HCT116 (cell line): ENCODE data around the gene CCR2. TPM values are rescaled to one million over a fixed set of nuclear protein-coding genes. Genes with fewer than 3 reads are reported as not detected.

Source experiments
- ATAC-seq: fragments of 200-7000 bp; cut with Tn5 transposase; 2 replicates; pipeline ENCODE4 v1.9.1; 2020; ENCODE audit warnings: mild to moderate bottlenecking, moderate library complexity
- BruUV-seq: library from RNA; stranded (reverse); fragments of 400-500 nt; replicated peaks from 2 replicates; lab custom pipeline; 2021; lab: Mats Ljungman, UMichigan
- CTCF ChIA-PET: fragments of 300-600 bp; sonication (Branson Sonifier 250); formaldehyde crosslinking; loops from one replicate; lab custom pipeline; 2021; ENCODE audit warnings: antibody characterized with exemption; lab: Charles Lee
- POLR2A ChIA-PET: fragments of 300-600, 350-600 bp; sonication (Branson Sonifier 250); formaldehyde crosslinking; loops from one replicate; lab custom pipeline; 2021; ENCODE audit warnings: antibody characterized with exemption; lab: Charles Lee
- RAD21 ChIA-PET, 2 experiments: fragments of 300-600 bp; sonication (Branson Sonifier 250); formaldehyde crosslinking; loops; one replicate each; lab custom pipeline; 2023; ENCODE audit warnings: low total read pairs in 2 of 2; ENCODE audit not compliant: uncharacterized antibody in 2 of 2, unreplicated experiment in 2 of 2, low non-redundant PET in 1 of 2; lab: Charles Lee
- DNase-seq: peaks from one replicate; pipeline ENCODE4 v3.0.0-alpha.2; 2010; ENCODE audit warnings: low read depth, low spot score
- H2AFZ ChIP-seq: fragments of 200-600 bp; shearing (Covaris generic), sonication (generic); 2 replicates; pipeline ENCODE4 v1.6.1; 2017; ENCODE audit warnings: low read depth, mixed run types, mixed read lengths, antibody characterized with exemption, low read length; ENCODE audit not compliant: poor library complexity, severe bottlenecking
- H3K27ac ChIP-seq: 2 replicates; pipeline ENCODE4 v1.5.1; 2012; ENCODE audit warnings: low read depth, low read length
- H3K27me3 ChIP-seq: fragments of 200-600 bp; sonication (generic); 2 replicates; pipeline ENCODE4 v1.6.1; 2016; ENCODE audit warnings: mixed run types, low read length, mixed read lengths; ENCODE audit not compliant: insufficient read depth
- H3K36me3 ChIP-seq, 2 experiments: fragments of 200-500 bp in 1 of 2; fragments of 200-600 bp in 1 of 2; sonication (Bioruptor generic) in 1 of 2; sonication (generic) in 1 of 2; 2 replicates each; pipeline versions ENCODE4 v1.5.1 to v1.6.1; 2014 to 2016; ENCODE audit warnings: low read length in 2 of 2, inconsistent platforms in 1 of 2, mixed read lengths in 1 of 2, mixed run types in 1 of 2; ENCODE audit not compliant: insufficient read depth in 2 of 2, control insufficient read depth in 1 of 2
- H3K4me1 ChIP-seq, 2 experiments: fragments of 200-600 bp in 1 of 2; sonication (generic) in 1 of 2; 2 replicates each; pipeline versions ENCODE4 v1.5.1 to v1.6.1; 2012 to 2017; ENCODE audit warnings: low read length in 2 of 2, inconsistent platforms in 1 of 2, mild to moderate bottlenecking in 1 of 2, mixed read lengths in 1 of 2, mixed run types in 1 of 2, moderate library complexity in 1 of 2; ENCODE audit not compliant: insufficient read depth in 2 of 2, control insufficient read depth in 1 of 2
- H3K4me2 ChIP-seq: fragments of 200-600 bp; sonication (generic); 2 replicates; pipeline ENCODE4 v1.6.1; 2017; ENCODE audit warnings: mixed run types, low read length, mixed read lengths
- H3K4me3 ChIP-seq, 2 experiments: fragments of 200-600 bp in 1 of 2; sonication (generic) in 1 of 2; replicated peaks in 1 of 2; 2 replicates each; pipeline ENCODE4 v1.5.1; 2011 to 2016; ENCODE audit warnings: low read length in 2 of 2, control low read depth in 1 of 2, low read depth in 1 of 2, mild to moderate bottlenecking in 1 of 2, mixed read lengths in 1 of 2, mixed run types in 1 of 2
- H3K79me2 ChIP-seq: fragments of 200-600 bp; sonication (generic); 2 replicates; pipeline ENCODE4 v1.6.1; 2017; ENCODE audit warnings: mild to moderate bottlenecking, mixed run types, low read length, moderate library complexity, mixed read lengths; ENCODE audit not compliant: insufficient read depth
- H3K9ac ChIP-seq: fragments of 200-600 bp; sonication (generic); 2 replicates; pipeline ENCODE4 v1.6.1; 2016; ENCODE audit warnings: low read length, mixed read lengths
- H3K9me2 ChIP-seq: fragments of 200-600 bp; sonication (generic), shearing (Covaris generic); 2 replicates; pipeline ENCODE4 v1.6.1; 2017; ENCODE audit warnings: mixed run types, mild to moderate bottlenecking, moderate library complexity; ENCODE audit not compliant: insufficient read depth
- H3K9me3 ChIP-seq, 2 experiments: fragments of 200-500 bp in 1 of 2; fragments of 200-600 bp in 1 of 2; sonication (Bioruptor generic) in 1 of 2; sonication (generic) in 1 of 2; 2 replicates each; pipeline ENCODE4 v1.6.1; 2014 to 2017; ENCODE audit warnings: low read length in 2 of 2, mixed read lengths in 2 of 2, inconsistent platforms in 1 of 2, low read depth in 1 of 2, mild to moderate bottlenecking in 1 of 2, mixed run types in 1 of 2, moderate library complexity in 1 of 2; ENCODE audit not compliant: control insufficient read depth in 1 of 2, insufficient read depth in 1 of 2
- H4K20me1 ChIP-seq: fragments of 200-600 bp; sonication (generic), shearing (Covaris generic); 2 replicates; pipeline ENCODE4 v1.6.1; 2017; ENCODE audit warnings: mixed run types, mild to moderate bottlenecking, moderate library complexity; ENCODE audit not compliant: insufficient read depth
- CEBPB ChIP-seq: IDR thresholded peaks from 2 replicates; pipeline ENCODE4 v1.6.1; 2012; ENCODE audit warnings: low read depth
- EZH2phosphoT487 ChIP-seq: fragments of 200-600 bp; IDR thresholded peaks from 2 replicates; pipeline ENCODE4 v1.6.1; 2018; ENCODE audit warnings: antibody characterized with exemption, borderline replicate concordance
- JUND ChIP-seq: IDR thresholded peaks from 2 replicates; pipeline ENCODE4 v1.6.1; 2012
- POLR2AphosphoS5 ChIP-seq: IDR thresholded peaks from 2 replicates; pipeline ENCODE4 v1.6.1; 2011; ENCODE audit warnings: mild to moderate bottlenecking, low read depth, low read length, moderate library complexity
- SP1 ChIP-seq: IDR thresholded peaks from 2 replicates; pipeline ENCODE4 v1.6.1; 2012; ENCODE audit warnings: low read depth
- SRF ChIP-seq: IDR thresholded peaks from 2 replicates; pipeline ENCODE4 v1.6.1; 2012; ENCODE audit warnings: low read depth
- YY1 ChIP-seq: IDR thresholded peaks from 2 replicates; pipeline ENCODE4 v1.6.1; 2011; ENCODE audit warnings: low read length, low read depth, moderate library complexity, mild to moderate bottlenecking; ENCODE audit not compliant: insufficient replicate concordance; ENCODE audit errors: extremely low read depth
- intact Hi-C: fragments of 100-400 bp; cut with micrococcal nuclease; formaldehyde crosslinking; loops from 2 replicates; pipeline ENCODE4 v1.10.0; 2022
- total RNA-seq: library from RNA; stranded (reverse); gene quantifications from one replicate; pipeline ENCODE4 v1.2.1, GENCODE V29; 2021; ENCODE audit not compliant: unreplicated experiment
- TF ChIP-seq, protein P1 (sequence below): IDR thresholded peaks from 2 replicates; pipeline ENCODE4 v1.6.1; 2012
- TF ChIP-seq, protein P2 (sequence below): IDR thresholded peaks from 2 replicates; pipeline ENCODE4 v1.6.1; 2012
- TF ChIP-seq, protein P3 (sequence below): IDR thresholded peaks from 2 replicates; pipeline ENCODE4 v1.6.1; 2012; ENCODE audit warnings: low read depth
- TF ChIP-seq, protein P4 (sequence below): IDR thresholded peaks from 2 replicates; pipeline ENCODE4 v1.6.1; 2011; ENCODE audit warnings: mild to moderate bottlenecking, low read length, moderate library complexity; ENCODE audit not compliant: insufficient replicate concordance; ENCODE audit errors: extremely low read depth

CCR2 gene
- total RNA-seq, 1 experiment from 2014 or later, result not detected

DNA sequence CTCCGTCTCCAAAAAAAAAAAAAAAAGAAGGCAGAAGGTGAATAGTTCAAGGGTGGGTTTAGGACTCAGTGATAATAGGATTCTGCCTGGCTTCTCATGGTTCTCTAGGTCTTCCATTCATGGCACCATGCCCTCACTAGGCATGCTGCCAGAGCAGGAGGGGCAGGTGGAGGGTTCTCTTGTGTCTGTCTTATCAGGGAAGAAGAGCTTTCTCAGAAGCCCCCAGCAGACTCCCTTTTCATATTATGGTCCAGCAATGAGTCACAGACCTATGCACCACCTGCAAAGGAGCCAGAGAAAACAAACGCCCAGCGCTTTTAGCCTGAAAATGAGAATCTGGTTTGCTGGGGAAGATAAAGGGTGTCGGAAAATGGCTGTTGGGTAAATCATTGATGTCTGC is 3.0 kb downstream of the CCR2 start:
- H3K4me3 ChIP-seq, result no peak overlapping the region
- H3K36me3 ChIP-seq, result no peaks in the 10 kb centered on the region
- H3K27me3 ChIP-seq, result peaks cover 55% of the 10 kb centered on the region
- H4K20me1 ChIP-seq, result no peaks in the 10 kb centered on the region
- no peaks in the 10 kb centered on the region for H3K79me2 ChIP-seq
- no peaks in the 10 kb centered on the region for H3K4me1 ChIP-seq
- H2AFZ ChIP-seq, result no peak overlapping the region
- no peak overlapping the region for H3K4me2 ChIP-seq
- no peaks in the 10 kb centered on the region for H3K9me3 ChIP-seq
- ATAC-seq (no peak), DNase-seq (no peak)
- H3K9ac ChIP-seq, result no peak overlapping the region
- RAD21 ChIA-PET, result no interaction called here
- POLR2A ChIA-PET, result no interaction called here
- no peaks in the 10 kb centered on the region for H3K9me2 ChIP-seq
- intact Hi-C loops, result no loop called here
- CTCF ChIA-PET, result no interaction called here
- TF ChIP-seq YY1 (no peak), POLR2AphosphoS5 (no peak), EZH2phosphoT487 (no peak), CEBPB (no peak), SRF (no peak), JUND (no peak), SP1 (no peak)
- TF ChIP-seq, protein P1, sequence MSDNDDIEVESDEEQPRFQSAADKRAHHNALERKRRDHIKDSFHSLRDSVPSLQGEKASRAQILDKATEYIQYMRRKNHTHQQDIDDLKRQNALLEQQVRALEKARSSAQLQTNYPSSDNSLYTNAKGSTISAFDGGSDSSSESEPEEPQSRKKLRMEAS, result no peak
- TF ChIP-seq, protein P2, sequence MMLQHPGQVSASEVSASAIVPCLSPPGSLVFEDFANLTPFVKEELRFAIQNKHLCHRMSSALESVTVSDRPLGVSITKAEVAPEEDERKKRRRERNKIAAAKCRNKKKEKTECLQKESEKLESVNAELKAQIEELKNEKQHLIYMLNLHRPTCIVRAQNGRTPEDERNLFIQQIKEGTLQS, result no peak
- TF ChIP-seq, protein P3, sequence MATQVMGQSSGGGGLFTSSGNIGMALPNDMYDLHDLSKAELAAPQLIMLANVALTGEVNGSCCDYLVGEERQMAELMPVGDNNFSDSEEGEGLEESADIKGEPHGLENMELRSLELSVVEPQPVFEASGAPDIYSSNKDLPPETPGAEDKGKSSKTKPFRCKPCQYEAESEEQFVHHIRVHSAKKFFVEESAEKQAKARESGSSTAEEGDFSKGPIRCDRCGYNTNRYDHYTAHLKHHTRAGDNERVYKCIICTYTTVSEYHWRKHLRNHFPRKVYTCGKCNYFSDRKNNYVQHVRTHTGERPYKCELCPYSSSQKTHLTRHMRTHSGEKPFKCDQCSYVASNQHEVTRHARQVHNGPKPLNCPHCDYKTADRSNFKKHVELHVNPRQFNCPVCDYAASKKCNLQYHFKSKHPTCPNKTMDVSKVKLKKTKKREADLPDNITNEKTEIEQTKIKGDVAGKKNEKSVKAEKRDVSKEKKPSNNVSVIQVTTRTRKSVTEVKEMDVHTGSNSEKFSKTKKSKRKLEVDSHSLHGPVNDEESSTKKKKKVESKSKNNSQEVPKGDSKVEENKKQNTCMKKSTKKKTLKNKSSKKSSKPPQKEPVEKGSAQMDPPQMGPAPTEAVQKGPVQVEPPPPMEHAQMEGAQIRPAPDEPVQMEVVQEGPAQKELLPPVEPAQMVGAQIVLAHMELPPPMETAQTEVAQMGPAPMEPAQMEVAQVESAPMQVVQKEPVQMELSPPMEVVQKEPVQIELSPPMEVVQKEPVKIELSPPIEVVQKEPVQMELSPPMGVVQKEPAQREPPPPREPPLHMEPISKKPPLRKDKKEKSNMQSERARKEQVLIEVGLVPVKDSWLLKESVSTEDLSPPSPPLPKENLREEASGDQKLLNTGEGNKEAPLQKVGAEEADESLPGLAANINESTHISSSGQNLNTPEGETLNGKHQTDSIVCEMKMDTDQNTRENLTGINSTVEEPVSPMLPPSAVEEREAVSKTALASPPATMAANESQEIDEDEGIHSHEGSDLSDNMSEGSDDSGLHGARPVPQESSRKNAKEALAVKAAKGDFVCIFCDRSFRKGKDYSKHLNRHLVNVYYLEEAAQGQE, result no peak
- TF ChIP-seq, protein P4, sequence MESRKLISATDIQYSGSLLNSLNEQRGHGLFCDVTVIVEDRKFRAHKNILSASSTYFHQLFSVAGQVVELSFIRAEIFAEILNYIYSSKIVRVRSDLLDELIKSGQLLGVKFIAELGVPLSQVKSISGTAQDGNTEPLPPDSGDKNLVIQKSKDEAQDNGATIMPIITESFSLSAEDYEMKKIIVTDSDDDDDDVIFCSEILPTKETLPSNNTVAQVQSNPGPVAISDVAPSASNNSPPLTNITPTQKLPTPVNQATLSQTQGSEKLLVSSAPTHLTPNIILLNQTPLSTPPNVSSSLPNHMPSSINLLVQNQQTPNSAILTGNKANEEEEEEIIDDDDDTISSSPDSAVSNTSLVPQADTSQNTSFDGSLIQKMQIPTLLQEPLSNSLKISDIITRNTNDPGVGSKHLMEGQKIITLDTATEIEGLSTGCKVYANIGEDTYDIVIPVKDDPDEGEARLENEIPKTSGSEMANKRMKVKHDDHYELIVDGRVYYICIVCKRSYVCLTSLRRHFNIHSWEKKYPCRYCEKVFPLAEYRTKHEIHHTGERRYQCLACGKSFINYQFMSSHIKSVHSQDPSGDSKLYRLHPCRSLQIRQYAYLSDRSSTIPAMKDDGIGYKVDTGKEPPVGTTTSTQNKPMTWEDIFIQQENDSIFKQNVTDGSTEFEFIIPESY, result no peak
- H3K27ac ChIP-seq, result no peak overlapping the region
- BruUV-seq, result no TSS peak
